Activated CD4-positive, alpha-beta T cell treated with anti-CD3 and anti-CD28 coated beads, Interleukin-10, Interleukin-2, amounts not matched to agents 100 ng/mL and 50 ng/mL, durations not matched to agents 16 hours and 8 hours (primary cell): ENCODE data around the gene SGMS1.
A peak's percentile ranks its signal among the peaks of the same experiment; 100 is the strongest.
"Not testable (repeated sequence)": the region's sequence is repeated elsewhere in the genome, so short reads cannot be mapped to it uniquely, and the experiment has no call there.

Experiments
- DNase-seq: peaks from one replicate; pipeline ENCODE4 v3.0.0-alpha.2; 2020

Gene SGMS1

DNA sequence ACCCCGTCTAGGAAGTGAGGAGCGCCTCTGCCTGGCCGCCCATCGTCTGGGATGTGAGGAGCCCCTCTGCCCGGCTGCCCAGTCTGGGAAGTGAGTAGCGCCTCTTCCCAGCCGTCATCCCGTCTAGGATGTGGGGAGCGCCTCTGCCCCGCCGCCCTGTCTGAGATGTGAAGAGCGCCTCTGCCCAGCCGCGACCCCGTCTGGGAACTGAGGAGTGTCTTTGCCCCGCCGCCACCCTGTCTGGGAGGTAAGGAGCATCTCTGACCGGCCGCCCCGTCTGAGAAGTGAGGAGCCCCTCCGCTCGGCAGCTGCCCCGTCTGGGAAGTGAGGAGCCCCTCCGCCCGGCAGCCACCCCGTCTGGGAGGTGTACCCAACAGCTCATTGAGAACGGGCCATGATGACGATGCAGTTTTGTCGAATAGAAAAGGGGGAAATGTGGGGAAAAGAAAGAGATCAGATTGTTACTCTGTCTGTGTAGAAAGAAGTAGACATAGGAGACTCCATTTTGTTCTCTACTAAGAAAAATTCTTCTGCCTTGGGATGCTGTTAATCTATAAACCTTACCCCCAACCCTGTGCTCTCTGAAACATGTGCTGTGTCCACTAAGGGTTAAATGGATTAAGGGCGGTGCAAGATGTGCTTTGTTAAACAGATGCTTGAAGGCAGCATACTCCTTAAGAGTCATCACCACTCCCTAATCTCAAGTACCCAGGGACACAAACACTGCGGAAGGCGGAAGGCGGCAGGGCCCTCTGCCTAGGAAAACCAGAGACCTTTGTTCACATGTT, 267.9 kb downstream of the SGMS1 start:
- DNase-seq, result not testable (repeated sequence)

DNA sequence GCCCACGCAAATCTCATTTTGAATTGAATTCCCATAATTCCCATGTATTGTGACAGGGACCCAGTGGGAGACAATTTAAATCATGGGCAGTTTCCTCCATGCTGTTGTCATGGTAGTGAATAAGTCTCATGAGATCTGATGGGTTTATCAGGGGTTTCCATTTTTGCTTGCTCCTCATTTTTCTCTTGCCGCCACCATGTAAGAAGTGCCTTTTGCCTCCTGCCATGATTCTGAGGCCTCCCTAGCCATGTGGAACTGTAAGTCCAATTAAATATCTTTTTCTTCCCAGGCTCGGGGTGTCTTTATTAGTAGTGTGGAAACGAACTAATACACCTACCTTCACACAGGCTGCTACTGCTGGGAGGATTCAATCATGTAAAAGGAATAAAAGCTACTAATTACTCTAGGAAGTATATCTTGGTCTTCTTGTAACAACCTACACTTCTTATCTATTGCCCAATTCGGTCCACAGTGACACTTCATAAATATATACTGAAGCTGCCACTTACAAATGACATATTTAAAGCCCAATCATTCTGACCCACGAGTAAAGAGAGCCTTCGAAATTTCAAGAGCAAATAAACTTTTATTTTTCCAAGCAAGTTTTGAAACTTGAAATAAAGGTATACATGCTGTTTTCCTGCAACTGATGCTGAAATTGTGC, 272.1 kb downstream of the SGMS1 start:
- DNase-seq, result no peak

DNA sequence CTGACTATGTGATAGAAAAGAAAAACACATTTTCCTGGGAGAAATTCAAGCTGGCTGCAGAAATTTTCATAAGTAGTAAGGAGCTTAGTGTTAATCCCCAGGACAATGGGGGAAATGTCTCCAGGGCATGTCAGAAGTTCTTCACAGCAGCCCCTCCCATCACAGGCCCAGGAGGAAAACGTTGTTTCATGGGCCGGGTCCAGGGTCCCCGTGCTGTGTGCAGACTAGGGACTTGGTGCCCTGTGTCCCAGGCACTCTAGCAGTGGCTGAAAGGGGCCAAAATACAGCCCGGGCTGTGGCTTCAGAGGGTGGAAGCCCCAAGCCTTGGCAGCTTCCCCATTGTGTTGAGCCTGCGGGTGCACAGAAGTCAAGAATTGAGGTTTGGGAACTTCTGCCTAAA, 273.4 kb downstream of the SGMS1 start:
- no peak for DNase-seq

DNA sequence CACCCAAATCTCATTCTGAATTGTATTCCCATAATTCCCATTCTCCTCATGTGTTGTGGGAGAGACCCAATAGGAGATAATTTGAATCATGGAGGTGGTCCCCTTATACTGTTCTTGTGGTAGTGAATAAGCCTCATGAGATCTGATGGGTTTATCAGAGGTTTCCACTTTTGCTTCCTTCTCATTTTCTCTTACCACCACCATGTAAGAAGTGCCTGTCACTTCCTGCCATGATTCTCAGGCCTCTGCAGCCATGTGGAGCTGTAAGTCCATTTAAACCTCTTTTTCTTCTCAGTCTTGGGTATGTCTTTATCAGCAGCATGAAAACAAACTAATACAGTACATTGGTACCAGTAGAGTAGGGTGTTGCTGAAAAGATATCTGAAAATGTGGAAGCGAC, 274.2 kb downstream of the SGMS1 start:
- no peak for DNase-seq

DNA sequence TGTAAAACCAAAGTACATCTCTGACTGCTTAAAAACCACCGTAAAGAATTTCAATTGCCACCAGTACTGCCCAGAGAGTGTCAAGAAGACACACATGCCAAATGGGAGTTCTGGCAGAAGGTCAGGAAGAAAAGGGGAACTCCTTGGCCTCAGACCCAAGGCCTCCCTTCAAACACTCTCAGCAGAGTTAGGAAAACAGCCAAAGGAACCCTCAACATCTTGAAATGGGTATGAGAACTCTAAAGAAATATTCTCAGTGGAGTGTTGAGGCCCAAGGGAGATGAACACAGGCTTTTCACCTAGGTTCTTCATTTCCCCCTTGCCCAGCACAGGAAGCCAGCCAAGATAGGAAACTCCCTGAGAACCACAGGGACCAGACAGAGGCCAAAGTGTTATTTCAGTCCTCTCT, 276.4 kb downstream of the SGMS1 start:
- DNase-seq, result peak; percentile 26

DNA sequence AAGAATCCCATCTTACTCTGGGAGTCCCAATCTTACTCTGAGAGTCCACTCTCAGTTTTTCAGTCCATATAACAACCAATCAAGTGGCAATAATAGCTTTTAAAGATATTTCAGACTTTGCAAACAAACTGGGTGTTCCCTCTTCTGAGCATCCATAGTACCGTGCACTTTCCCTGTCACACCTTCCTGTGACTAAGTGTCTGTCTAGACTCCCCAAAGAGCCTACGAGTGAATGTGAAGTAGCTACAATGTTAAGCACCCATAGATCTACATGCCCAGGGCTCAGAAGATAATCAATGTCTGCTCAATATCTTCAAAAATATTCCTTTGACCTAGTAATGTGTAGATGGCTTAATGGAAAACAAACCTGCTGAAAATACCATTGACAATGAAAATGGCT, 276.8 kb downstream of the SGMS1 start:
- DNase-seq, result no peak

DNA sequence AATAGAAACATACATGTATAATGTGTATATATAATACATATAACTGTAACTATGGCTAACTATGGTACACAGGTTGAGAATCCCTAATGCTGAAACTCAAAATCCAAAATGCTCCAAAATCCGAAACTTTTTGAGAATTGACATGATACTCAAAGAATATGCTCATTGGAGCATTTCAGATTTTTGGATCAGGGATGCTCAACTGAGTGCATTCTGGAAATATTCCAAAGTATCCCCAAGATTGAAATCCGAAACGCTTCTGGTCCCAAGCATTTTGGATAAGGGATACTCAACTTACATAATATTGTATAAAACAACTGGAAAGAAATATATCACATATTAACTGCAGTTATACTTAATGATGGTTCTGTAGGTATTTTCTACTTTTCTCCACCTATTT, 278.2 kb downstream of the SGMS1 start:
- DNase-seq, result no peak

DNA sequence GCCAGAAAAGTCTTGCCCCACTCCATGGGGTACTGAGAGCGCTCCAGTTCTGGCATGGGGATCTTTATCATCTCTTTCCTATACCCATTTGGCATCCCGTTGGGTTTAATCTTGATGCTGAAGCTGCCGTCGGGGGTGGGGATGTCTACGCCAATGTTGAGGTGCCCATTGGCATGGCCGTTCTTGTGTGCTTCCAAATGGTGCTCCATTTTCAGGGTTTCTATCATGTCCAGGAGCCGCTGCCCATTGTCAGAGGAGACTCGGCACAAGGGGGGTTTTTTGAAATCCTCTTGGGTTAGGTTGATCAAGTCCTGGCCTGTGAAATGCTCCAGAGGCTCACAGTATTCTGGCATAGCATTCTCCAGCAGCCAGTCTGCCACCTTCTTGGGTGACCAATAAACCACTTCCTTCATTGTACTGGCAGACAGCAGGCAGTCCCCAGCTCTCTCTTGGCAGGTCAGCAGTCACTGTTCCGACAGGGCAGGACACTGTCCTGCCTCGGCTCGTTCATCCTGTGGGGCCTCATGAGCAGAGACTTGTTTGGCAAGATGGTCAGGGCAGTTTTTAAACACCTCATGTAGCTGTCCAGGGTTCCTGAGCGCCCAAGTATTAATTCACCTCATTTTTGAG, 279.9 kb downstream of the SGMS1 start:
- DNase-seq, result no peak

DNA sequence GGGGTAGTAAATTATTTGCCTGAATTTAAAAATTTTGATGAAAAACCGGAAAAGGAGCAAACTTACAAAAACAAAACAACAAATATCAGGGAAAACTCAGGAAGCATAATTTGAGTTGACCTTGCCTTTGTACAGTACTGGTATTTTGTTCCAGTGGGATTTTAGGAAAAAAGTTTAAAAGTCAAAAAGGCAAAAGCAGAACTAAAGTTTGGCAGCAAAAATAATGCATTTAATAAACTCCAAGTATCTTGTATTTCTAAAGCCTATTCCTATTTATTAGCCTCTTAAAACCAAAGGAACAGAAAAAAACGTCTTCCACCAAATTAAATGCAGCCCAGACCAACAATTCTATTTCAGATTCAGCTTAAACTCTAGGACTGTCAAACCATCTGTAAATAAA, 281.8 kb downstream of the SGMS1 start:
- no peak for DNase-seq

DNA sequence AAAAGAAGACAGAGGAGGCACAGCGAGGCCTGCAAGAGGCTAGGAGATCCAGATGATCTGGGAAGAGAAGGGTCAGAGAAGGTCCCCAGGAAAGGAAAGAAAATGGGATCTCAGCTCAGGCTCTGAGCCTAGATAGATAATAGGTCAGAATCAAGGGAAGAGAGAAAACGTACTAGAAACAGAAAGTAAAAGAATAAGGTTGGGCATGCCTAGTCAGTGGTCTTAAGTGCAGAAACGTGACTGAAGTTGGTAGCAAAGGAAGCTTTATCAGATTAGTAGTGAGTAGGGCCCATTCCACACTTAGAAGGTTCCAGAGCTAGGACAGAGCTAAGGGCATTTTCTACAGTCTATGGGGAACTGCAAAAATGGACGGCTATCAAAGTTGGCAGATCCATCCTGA, 287.6 kb downstream of the SGMS1 start:
- no peak for DNase-seq

DNA sequence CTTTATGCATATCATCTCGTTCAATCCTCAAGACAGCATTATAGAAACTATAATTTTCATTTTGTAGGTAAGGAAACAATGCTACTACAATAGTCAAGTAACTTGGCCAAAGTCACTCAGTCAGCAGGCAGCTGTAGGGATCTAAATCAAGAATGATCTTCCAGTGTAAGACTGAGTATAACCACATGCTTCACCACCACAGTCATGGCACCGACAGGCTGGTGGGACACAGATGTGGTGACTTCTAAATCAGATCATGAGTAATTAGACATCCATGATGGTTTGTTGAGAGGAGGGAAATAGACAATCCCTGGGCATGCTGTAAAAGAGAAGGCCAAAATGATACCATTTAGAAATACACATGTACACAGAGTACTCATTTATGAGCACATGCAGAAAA, 288.4 kb downstream of the SGMS1 start:
- DNase-seq, result no peak

DNA sequence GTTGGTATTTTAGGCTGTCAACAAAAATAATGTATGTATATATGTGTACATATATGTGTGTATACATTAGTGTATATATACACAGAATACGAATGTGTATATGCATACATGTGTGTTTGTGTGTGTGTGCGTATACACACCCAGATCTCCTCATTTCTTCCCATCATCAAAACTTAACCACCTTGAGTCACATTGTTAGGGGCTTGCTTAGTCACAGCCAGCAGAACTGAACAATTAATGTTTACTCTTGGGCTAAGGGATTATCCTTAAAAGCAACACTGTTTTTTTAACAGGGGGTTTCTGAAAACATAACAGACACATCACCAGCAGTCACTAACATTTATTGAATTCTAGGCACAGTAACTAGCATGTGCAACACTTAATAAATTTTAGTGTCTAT, 289.5 kb downstream of the SGMS1 start:
- peak; percentile 16 for DNase-seq

DNA sequence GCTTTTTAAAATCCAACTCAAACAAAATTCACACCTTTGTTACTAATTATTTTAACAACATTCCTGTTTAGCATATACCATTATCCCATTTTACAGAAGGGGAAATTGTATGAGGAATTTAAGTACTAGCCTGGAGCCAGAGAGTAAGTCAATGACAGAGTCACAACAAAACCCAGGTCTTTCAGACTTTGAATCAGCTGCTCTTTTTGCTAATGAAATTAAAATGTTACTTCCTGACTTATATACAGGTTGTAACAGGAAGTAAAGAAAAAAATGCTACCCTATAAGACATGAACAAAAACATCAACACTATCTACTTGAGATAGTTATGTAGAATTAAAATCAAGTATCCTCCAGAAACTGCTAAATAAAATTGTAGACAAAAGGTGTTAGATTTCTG, 289.9 kb downstream of the SGMS1 start:
- DNase-seq, result peak; percentile 23

DNA sequence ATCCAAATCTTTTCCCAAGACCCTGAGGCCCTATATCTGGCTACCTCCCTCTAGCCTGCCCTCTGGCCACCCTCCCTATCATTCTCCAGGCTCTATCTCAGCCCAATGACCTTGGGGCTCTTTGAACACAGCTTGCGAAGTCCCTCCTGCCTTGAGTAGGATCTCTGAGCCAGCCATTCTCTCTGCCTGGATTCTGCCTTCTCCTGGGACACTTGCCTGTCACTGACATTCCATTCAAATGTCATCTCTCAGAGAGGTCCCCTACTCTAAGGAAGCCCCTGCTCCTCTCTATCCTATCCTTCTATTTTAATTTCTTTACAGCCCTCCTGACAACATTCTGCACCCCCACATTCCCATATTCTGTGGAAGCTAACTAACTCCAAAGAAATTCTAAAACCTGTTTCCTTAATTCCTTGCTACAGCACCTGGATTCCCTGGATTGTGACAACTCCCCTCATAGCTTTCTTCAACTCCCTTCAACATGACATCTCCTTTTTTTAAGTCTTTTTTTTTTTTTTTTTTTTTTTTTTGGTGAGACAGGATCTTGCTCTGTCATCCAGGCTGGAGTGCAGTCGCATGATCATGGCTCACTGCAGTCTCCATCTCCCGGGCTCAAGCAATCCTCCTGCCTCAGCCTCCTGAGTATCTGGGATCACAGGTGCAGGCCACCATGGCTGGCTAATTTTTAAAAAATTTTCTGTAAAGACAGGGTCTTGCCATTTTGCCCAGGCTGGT, 291.5 kb downstream of the SGMS1 start:
- DNase-seq, result no peak

DNA sequence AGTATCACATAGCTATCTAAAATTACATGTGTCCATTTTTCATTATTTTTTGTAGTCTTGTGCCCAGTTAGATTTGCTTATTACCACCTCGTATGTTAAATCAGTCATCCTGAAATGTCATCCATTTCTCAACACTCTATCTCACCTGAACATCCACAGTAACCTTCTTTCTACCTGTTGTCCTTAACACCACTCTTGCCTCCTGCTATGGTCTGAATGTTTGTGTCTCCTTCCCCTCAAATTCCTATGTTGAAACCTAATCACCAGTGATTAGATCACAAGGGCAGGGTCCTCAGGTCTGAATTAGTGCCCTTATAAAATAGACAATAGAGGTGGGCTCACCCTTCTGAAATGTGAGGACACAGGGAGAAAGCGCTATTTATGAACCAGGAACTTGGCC, 292.3 kb downstream of the SGMS1 start:
- no peak for DNase-seq

DNA sequence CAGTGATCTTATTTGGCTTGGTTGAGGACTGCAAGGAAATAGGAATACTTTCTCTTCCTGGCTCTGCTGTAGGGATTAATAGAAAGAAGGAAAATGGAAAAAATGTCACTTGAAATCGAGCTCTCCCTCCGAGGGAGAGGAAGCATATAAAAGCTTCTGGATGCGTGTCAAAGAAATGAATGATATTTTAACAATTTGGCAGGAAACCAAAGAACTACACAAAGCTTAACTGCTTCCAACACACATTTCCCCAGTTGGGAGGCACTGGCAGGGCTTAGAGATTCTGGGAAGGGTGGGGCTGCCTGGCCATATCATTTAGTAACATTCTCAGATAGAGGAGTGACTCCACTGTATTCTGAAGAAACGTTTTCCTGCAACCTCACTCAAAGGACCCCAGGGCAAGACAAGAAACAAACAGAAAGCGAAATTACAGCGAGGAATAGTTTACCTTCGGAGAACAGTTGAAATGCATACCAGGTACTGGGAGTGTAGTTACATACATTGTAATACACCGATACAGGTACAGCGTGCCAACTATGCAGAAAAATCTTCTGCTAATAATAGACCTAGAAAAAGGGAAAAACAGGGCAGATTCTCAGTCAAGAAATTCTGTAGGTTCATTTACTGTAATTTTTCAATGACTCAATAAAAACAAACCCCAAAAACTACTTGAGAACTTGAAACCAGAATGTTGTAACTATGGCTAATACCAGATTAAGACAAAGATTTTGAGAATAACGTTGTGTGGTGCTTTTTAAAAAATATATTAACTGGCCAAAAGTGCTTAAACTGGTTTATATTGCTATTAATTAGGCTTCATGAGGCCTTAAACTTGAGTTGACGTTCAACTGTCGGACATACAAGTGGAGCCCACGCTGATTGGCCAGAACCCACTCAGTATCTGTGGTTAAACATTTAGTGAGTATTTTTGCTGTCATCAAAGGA, 296.7 kb downstream of the SGMS1 start:
- no peak for DNase-seq

DNA sequence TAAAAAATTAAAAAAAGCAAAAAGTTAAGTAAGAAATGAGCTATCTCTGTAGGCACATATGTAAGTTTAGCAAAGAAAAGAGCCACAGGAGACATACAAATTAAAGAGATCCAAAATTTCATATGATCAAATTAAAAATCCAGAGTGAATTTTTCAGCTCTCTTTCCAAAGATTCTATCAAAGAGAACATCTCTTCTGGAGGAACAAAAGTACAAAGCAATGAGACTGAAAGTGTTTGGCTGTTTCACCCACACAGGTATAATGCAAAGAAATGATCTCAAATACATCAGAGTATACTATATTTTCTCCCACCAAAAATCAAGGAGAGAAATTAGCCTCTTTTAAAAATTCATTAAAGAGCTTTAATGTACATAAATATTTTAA, 297.6 kb downstream of the SGMS1 start:
- no peak for DNase-seq

DNA sequence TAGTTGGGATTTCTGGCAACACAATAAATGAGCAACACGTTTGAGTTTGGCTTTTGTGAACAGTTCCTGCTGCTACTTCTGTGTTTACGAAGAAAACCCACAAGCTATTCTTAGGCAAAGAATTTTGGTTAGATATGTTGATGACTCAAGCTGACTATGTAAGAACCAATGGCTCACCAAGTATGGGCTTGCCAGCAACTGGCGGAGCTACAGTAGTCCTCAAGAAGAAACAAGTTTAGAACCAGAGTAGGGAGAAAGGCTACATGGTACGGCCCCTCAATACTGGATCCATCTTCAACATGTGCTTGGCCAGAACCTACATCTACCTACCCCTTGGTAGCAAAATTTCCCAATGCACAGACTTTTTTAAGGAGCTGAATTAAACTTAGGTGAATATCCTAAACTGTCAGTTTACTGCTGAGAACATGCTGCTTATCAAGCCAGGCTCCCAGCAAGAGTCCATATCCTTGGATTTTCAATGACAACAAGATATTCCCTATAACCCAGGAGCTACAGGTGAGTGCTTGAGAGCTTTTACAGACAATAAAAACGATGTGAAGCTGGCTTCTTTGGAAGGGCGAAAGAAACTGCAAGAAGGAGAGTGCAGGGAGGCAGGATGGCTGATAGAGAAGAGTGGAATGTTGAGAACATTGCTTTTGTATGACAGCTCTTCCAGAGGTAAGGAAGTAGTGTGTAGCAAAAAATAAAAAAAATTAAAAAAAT, 298.1 kb downstream of the SGMS1 start:
- DNase-seq, result peak; percentile 65

DNA sequence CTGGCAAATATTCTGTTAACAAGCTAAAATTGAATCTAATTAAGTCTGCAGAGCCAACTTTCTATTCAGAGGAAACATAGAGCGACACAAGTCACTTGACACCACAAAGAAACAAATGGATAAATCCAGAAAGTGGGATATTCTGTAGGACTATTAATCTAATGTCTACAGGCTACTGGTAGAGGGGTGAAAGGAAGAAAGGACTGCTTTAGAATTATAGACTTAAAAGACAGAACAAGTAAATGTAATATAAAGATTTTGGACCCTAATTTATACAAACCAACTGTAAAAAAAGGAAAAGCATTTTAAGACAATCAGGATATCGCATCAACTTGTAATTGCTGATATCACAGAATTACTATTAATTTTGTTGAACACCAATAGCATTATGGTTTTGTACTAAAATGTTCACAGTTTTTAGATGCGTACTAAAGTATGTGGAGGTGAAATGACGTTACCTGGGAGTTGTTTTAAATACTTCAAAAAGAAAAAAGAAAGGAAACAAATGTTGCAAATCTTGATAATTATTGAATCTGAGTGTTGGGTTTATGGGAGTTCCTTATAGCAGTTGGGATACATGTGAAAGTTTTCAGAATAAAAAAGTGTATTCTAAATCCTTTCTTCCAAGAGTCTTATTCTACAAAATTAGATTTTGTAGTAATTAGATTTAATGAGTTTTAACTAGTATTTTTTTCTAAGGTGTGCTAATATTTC, 298.9 kb downstream of the SGMS1 start:
- no peak for DNase-seq

DNA sequence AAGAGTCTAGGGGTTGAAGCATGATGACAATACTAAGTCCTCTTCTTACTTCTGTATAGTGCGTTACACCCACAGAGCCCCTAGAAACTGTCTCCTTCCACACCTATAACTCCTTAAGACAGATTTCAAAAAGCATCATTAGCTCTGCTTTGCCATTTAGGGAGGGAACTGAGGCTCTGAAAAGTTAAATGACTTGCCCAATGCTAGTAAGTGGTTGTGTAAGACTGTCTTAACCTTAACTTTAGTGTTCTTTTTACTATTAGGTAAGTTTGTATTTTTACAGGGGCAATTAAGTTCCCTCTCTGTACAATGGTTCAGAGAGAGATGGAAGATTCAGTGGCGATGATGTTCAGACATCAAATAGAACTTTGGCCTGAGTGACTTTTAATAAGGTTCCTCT, 299.7 kb downstream of the SGMS1 start:
- no peak for DNase-seq

DNA sequence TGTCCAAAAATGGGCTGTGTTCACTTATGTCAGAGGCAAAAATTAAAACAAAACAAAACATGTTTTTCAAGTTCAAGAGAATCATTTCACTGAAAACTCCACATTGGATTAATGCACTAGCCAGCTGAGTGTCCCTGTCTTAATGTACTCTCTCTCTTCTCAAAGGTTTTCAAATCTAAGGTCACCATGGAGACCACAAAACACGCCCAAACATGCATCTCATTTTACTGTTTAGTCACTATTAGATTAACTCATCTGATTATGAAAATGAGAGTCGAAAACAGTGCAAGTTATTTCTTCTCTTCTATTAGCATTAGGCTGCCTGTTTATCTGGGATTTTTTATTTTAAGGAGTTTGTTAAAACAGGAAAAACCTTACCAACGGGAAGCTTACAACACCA, 301.7 kb downstream of the SGMS1 start:
- DNase-seq, result peak; percentile 40
